HEK293 (cell line): Measurements from ENCODE around the gene DENND1A.

ENCODE experiments used
- CTCF ChIA-PET: fragments of 350-600 bp; formaldehyde crosslinking; extraction: SDS; loops from one replicate; lab custom pipeline; 2021; ENCODE audit warnings: antibody characterized with exemption; lab: Yijun Ruan, JAX
- POLR2A ChIA-PET: fragments of 300-600 bp; formaldehyde crosslinking; extraction: SDS; loops from one replicate; lab custom pipeline; 2020; ENCODE audit warnings: antibody characterized with exemption, inconsistent platforms; lab: Yijun Ruan, JAX
- H3K27ac ChIP-seq: fragments of 200-500 bp; sonication (Bioruptor generic); 2 replicates; pipeline ENCODE4 v1.5.1; 2014; ENCODE audit warnings: low read depth, low read length, control low read depth, inconsistent platforms; ENCODE audit errors: extremely low read depth
- H3K36me3 ChIP-seq, 2 experiments: fragments of 200-500 bp in 1 of 2; sonication (Bioruptor generic) in 1 of 2; 1 replicate in 1 of 2; 2 replicates in 1 of 2; pipeline ENCODE4 v1.5.1; 2014 to 2017; ENCODE audit warnings: inconsistent platforms in 2 of 2, low read length in 2 of 2; ENCODE audit not compliant: control insufficient read depth in 2 of 2, insufficient read depth in 1 of 2
- H3K4me1 ChIP-seq: fragments of 200-500 bp; sonication (Bioruptor generic); 2 replicates; pipeline ENCODE4 v1.5.1; 2014; ENCODE audit warnings: mild to moderate bottlenecking, low read length, inconsistent platforms; ENCODE audit not compliant: control insufficient read depth, insufficient read depth
- H3K4me3 ChIP-seq: 2 replicates; pipeline ENCODE4 v1.5.1; 2011; ENCODE audit warnings: low read depth, mild to moderate bottlenecking, control low read depth, low read length, moderate library complexity
- H3K9me3 ChIP-seq: fragments of 200-500 bp; sonication (Bioruptor generic); 2 replicates; pipeline ENCODE4 v1.5.1; 2014; ENCODE audit warnings: low read depth, low read length, inconsistent platforms; ENCODE audit not compliant: control insufficient read depth, insufficient read depth
- KLF7 ChIP-seq: fragments of 450-650 bp; formaldehyde crosslinking; IDR thresholded peaks from 2 replicates; pipeline ENCODE4 v1.5.1; 2016; ENCODE audit warnings: missing biosample characterization, missing genetic modification characterization, borderline replicate concordance
- PRDM4 ChIP-seq: fragments of 450-650 bp; formaldehyde crosslinking; IDR thresholded peaks from 2 replicates; pipeline ENCODE4 v1.5.1; 2017; ENCODE audit warnings: missing biosample characterization, missing genetic modification characterization
- SETDB1 ChIP-seq: IDR thresholded peaks from one replicate; pipeline ENCODE4 v1.6.1; 2017; ENCODE audit warnings: mild to moderate bottlenecking, low read length, moderate library complexity, mixed read lengths; ENCODE audit not compliant: insufficient read length
- WT1 ChIP-seq: fragments of 450-650 bp; formaldehyde crosslinking; IDR thresholded peaks from 2 replicates; pipeline ENCODE4 v1.5.1; 2016; ENCODE audit warnings: missing biosample characterization, missing genetic modification characterization
- ZBTB10 ChIP-seq: fragments of 450-650 bp; formaldehyde crosslinking; IDR thresholded peaks from 2 replicates; pipeline ENCODE4 v1.5.1; 2016; ENCODE audit warnings: missing biosample characterization, missing genetic modification characterization
- ZBTB20 ChIP-seq: fragments of 450-650 bp; formaldehyde crosslinking; IDR thresholded peaks from 2 replicates; pipeline ENCODE4 v1.5.1; 2016; ENCODE audit warnings: missing biosample characterization, missing genetic modification characterization
- ZIC2 ChIP-seq: fragments of 450-650 bp; formaldehyde crosslinking; IDR thresholded peaks from 2 replicates; pipeline ENCODE4 v1.5.1; 2016; ENCODE audit warnings: missing biosample characterization, missing genetic modification characterization
- ZNF138 ChIP-seq: fragments of 450-650 bp; formaldehyde crosslinking; IDR thresholded peaks from 2 replicates; pipeline ENCODE4 v1.5.1; 2016; ENCODE audit warnings: missing biosample characterization, missing genetic modification characterization, borderline replicate concordance
- ZNF169 ChIP-seq: fragments of 450-650 bp; formaldehyde crosslinking; IDR thresholded peaks from 2 replicates; pipeline ENCODE4 v1.5.1; 2016; ENCODE audit warnings: missing biosample characterization, missing genetic modification characterization
- ZNF292 ChIP-seq: fragments of 450-650 bp; formaldehyde crosslinking; IDR thresholded peaks from 2 replicates; pipeline ENCODE4 v1.5.1; 2016; ENCODE audit warnings: low read depth, missing biosample characterization, missing genetic modification characterization, borderline replicate concordance
- ZNF350 ChIP-seq: fragments of 450-650 bp; formaldehyde crosslinking; IDR thresholded peaks from 2 replicates; pipeline ENCODE4 v1.5.0; 2017; ENCODE audit warnings: missing biosample characterization, mild to moderate bottlenecking, missing genetic modification characterization
- ZNF416 ChIP-seq: fragments of 450-650 bp; formaldehyde crosslinking; IDR thresholded peaks from 2 replicates; pipeline ENCODE4 v1.5.1; 2016; ENCODE audit warnings: missing biosample characterization, missing genetic modification characterization
- ZNF433 ChIP-seq: fragments of 450-650 bp; formaldehyde crosslinking; IDR thresholded peaks from 2 replicates; pipeline ENCODE4 v1.5.1; 2016; ENCODE audit warnings: missing biosample characterization, missing genetic modification characterization, low read depth
- ZNF510 ChIP-seq: fragments of 450-650 bp; formaldehyde crosslinking; IDR thresholded peaks from 2 replicates; pipeline ENCODE4 v1.5.1; 2018; ENCODE audit warnings: mild to moderate bottlenecking, missing genetic modification characterization, missing biosample characterization; ENCODE audit not compliant: insufficient replicate concordance
- ZNF530 ChIP-seq: fragments of 450-650 bp; formaldehyde crosslinking; IDR thresholded peaks from 2 replicates; pipeline ENCODE4 v1.5.1; 2016; ENCODE audit warnings: low read depth, missing biosample characterization, missing genetic modification characterization
- ZNF768 ChIP-seq: fragments of 450-650 bp; formaldehyde crosslinking; IDR thresholded peaks from 2 replicates; pipeline ENCODE4 v1.5.1; 2018; ENCODE audit warnings: missing biosample characterization, mild to moderate bottlenecking, missing genetic modification characterization
- ZSCAN16 ChIP-seq: fragments of 450-650 bp; formaldehyde crosslinking; IDR thresholded peaks from 2 replicates; pipeline ENCODE4 v1.5.1; 2016; ENCODE audit warnings: missing biosample characterization, missing genetic modification characterization
- TF ChIP-seq, protein P1 (sequence below): fragments of 450-650 bp; formaldehyde crosslinking; IDR thresholded peaks from 2 replicates; pipeline ENCODE4 v1.5.1; 2017; ENCODE audit warnings: missing biosample characterization, missing genetic modification characterization
- TF ChIP-seq, protein P2 (sequence below): fragments of 450-650 bp; formaldehyde crosslinking; IDR thresholded peaks from 2 replicates; pipeline ENCODE4 v1.5.1; 2017; ENCODE audit warnings: missing biosample characterization, mild to moderate bottlenecking, missing genetic modification characterization, moderate library complexity
- TF ChIP-seq, protein P3 (sequence below): sonication (generic); formaldehyde crosslinking; IDR thresholded peaks from 2 replicates; pipeline ENCODE4 v1.8.1; 2022; ENCODE audit warnings: mild to moderate bottlenecking, moderate library complexity, missing genetic modification reagents

Gene DENND1A

GRCh38 chr9:123710299-123710698, 219.6 kb downstream of the DENND1A start:
- Histone ChIP-seq H3K9me3 (no peaks in the 10 kb centered on the region), H3K4me3 (no peak overlapping the region), H3K36me3 (no peaks in the 10 kb centered on the region), H3K27ac (no peak overlapping the region), H3K4me1 (no peaks in the 10 kb centered on the region)
- ChIA-PET POLR2A (no interaction called here), CTCF (interaction anchor here (0.6 to 0.9 kb wide), 2 partner anchors 294 to 330 kb away, joined by 3 read pairs; no protein-coding TSS in a partner anchor)
- TF ChIP-seq ZBTB20 (tag by site-specific recombination) = no peak
- TF ChIP-seq, protein P1, sequence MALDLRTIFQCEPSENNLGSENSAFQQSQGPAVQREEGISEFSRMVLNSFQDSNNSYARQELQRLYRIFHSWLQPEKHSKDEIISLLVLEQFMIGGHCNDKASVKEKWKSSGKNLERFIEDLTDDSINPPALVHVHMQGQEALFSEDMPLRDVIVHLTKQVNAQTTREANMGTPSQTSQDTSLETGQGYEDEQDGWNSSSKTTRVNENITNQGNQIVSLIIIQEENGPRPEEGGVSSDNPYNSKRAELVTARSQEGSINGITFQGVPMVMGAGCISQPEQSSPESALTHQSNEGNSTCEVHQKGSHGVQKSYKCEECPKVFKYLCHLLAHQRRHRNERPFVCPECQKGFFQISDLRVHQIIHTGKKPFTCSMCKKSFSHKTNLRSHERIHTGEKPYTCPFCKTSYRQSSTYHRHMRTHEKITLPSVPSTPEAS = peak; percentile 65

DNA sequence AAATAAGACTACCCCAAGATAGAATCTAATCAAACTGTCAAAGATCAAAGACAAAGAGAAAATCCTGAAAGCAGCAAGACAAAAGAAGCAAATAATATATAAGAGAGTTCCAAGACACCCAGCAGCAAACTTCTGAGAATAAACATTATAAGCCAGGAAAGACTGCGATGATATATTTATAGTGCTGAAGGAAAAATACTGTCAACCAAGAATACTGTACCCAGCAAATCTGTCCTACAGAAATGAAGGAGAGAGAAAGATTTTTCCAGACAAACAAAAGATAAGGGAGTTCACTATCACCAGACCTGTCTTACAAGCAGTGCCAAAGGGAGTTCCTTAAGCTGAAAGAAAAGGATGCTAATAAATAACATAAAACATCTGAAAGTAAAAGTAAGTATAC, 227.4 kb downstream of the DENND1A start:
- no peak overlapping the region for H3K27ac ChIP-seq
- ChIA-PET CTCF (no interaction called here), POLR2A (no interaction called here)
- TF ChIP-seq SETDB1 (peak; percentile 98), ZNF416 (no peak), ZNF768 (tag by site-specific recombination) (no peak), ZBTB10 (tag by site-specific recombination) (no peak), ZNF510 (tag by site-specific recombination) (peak; percentile 20), ZSCAN16 (tag by site-specific recombination) (no peak), ZIC2 (tag by site-specific recombination) (no peak), WT1 (tag by site-specific recombination) (no peak)
- no peak overlapping the region for H3K4me3 ChIP-seq
- no peaks in the 10 kb centered on the region for H3K36me3 ChIP-seq
- no peaks in the 10 kb centered on the region for H3K9me3 ChIP-seq
- no peaks in the 10 kb centered on the region for H3K4me1 ChIP-seq

- ChIA-PET POLR2A (no interaction called here), CTCF (no interaction called here)
Measured at GRCh38 chr9:123697686-123698085, 232.2 kb downstream of the DENND1A start.

More at GRCh38 chr9:123697686-123698085, 232.2 kb downstream of the DENND1A start:
- H3K9me3 ChIP-seq = no peaks in the 10 kb centered on the region
- H3K4me3 ChIP-seq = no peak overlapping the region
- H3K36me3 ChIP-seq = no peaks in the 10 kb centered on the region
- TF ChIP-seq ZNF530 (tag by site-specific recombination) (no peak), ZNF350 (tag by site-specific recombination) (no peak), KLF7 (tag by site-specific recombination) (no peak), ZNF169 (no peak), PRDM4 (no peak), ZNF292 (tag by site-specific recombination) (no peak), ZNF138 (tag by site-specific recombination) (no peak), ZNF433 (tag by site-specific recombination) (no peak)
- TF ChIP-seq, protein P2, sequence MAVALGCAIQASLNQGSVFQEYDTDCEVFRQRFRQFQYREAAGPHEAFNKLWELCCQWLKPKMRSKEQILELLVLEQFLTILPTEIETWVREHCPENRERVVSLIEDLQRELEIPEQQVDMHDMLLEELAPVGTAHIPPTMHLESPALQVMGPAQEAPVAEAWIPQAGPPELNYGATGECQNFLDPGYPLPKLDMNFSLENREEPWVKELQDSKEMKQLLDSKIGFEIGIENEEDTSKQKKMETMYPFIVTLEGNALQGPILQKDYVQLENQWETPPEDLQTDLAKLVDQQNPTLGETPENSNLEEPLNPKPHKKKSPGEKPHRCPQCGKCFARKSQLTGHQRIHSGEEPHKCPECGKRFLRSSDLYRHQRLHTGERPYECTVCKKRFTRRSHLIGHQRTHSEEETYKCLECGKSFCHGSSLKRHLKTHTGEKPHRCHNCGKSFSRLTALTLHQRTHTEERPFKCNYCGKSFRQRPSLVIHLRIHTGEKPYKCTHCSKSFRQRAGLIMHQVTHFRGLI (tag by site-specific recombination) = no peak
- TF ChIP-seq, protein P3, sequence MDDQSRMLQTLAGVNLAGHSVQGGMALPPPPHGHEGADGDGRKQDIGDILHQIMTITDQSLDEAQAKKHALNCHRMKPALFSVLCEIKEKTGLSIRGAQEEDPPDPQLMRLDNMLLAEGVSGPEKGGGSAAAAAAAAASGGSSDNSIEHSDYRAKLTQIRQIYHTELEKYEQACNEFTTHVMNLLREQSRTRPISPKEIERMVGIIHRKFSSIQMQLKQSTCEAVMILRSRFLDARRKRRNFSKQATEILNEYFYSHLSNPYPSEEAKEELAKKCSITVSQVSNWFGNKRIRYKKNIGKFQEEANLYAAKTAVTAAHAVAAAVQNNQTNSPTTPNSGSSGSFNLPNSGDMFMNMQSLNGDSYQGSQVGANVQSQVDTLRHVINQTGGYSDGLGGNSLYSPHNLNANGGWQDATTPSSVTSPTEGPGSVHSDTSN (CRISPR knock-in tag) = no peak
- TF ChIP-seq, all 188 proteins: peak for 0
- Histone ChIP-seq H3K4me1 (no peaks in the 10 kb centered on the region), H3K27ac (no peak overlapping the region)
